WTC11 (cell line): Measurements from ENCODE around the gene TAF3.

Experiments used
- FOXJ3 ChIP-seq: sonication (generic); formaldehyde crosslinking; IDR thresholded peaks from 2 replicates; pipeline ENCODE4 v1.9.0; 2021; ENCODE audit warnings: missing genetic modification reagents, mild to moderate bottlenecking, borderline replicate concordance
- GRHL2 ChIP-seq: fragments of 250-450 bp; sonication (Bioruptor Pico); IDR thresholded peaks from 2 replicates; pipeline ENCODE4 v1.8.0; 2022; ENCODE audit warnings: mild to moderate bottlenecking, moderate library complexity; ENCODE audit not compliant: insufficient replicate concordance, severe bottlenecking
- HMGA2 ChIP-seq: fragments of 250-450 bp; sonication (Bioruptor Pico); IDR thresholded peaks from 2 replicates; pipeline ENCODE4 v1.4.0; 2021; ENCODE audit warnings: mild to moderate bottlenecking, moderate library complexity
- MXD4 ChIP-seq: fragments of 250-450 bp; sonication (Bioruptor Pico); IDR thresholded peaks from 2 replicates; pipeline ENCODE4 v1.8.0; 2021; ENCODE audit warnings: mild to moderate bottlenecking, moderate library complexity, borderline replicate concordance
- NR2C2 ChIP-seq: sonication (generic); formaldehyde crosslinking; IDR thresholded peaks from 2 replicates; pipeline ENCODE4 v1.8.0; 2022; ENCODE audit warnings: mild to moderate bottlenecking, missing genetic modification reagents
- ZNF138 ChIP-seq: sonication (generic); formaldehyde crosslinking; conservative IDR thresholded peaks from 2 replicates; pipeline ENCODE4 v1.8.1; 2022; ENCODE audit warnings: mild to moderate bottlenecking, moderate library complexity, missing genetic modification reagents
- ZNF263 ChIP-seq: sonication (generic); formaldehyde crosslinking; IDR thresholded peaks from 2 replicates; pipeline ENCODE4 v1.8.1; 2022; ENCODE audit warnings: low read depth, mild to moderate bottlenecking, moderate library complexity, missing genetic modification reagents
- TF ChIP-seq, protein P1 (sequence below): fragments of 200-600 bp; IDR thresholded peaks from 2 replicates; pipeline ENCODE4 v1.8.0; 2022; ENCODE audit warnings: antibody characterized with exemption
- TF ChIP-seq, protein P2 (sequence below): fragments of 250-450 bp; sonication (Bioruptor Pico); IDR thresholded peaks from 2 replicates; pipeline ENCODE4 v2.1.2; 2022; ENCODE audit warnings: mild to moderate bottlenecking, moderate library complexity
- TF ChIP-seq, protein P3 (sequence below): sonication (generic); formaldehyde crosslinking; IDR thresholded peaks from 2 replicates; pipeline ENCODE4 v1.8.1; 2022; ENCODE audit warnings: low read depth, missing genetic modification reagents, borderline replicate concordance
- TF ChIP-seq, protein P4 (sequence below): sonication (generic); formaldehyde crosslinking; IDR thresholded peaks from 2 replicates; pipeline ENCODE4 v1.8.1; 2023; ENCODE audit warnings: mild to moderate bottlenecking, missing genetic modification reagents

DNA sequence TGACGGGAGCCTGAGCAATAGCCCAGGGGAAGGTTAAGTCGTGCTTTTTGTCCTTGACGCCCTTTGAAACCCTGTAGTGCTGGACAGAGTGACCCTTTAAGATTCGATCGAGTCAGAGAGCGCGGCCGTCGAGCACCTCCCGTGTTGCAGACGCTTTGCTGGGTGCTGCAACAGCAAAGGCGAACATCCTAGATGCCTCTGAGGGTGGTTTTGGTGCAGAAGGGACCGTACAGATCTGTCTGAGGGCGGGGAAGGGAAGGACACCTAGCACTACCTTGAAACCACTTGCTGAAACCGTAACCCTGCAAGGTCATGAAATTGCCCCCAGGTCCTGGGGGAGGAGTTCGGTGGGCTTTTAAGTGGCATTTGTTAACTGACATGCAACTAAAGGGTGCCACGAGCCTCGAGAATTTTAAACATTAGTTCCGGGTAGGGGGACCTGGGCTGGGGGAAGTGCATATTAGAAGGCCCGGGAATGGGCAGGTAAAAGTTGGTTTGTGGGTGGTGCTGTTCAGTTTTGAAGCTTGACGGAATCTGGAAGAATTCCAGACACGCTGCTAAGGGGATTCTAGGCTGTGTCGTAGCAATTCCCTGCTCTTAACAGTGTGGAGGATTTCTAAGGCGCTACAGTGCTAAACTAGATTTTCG lies 29.5 kb upstream of the TAF3 start:
- TF ChIP-seq, protein P1, sequence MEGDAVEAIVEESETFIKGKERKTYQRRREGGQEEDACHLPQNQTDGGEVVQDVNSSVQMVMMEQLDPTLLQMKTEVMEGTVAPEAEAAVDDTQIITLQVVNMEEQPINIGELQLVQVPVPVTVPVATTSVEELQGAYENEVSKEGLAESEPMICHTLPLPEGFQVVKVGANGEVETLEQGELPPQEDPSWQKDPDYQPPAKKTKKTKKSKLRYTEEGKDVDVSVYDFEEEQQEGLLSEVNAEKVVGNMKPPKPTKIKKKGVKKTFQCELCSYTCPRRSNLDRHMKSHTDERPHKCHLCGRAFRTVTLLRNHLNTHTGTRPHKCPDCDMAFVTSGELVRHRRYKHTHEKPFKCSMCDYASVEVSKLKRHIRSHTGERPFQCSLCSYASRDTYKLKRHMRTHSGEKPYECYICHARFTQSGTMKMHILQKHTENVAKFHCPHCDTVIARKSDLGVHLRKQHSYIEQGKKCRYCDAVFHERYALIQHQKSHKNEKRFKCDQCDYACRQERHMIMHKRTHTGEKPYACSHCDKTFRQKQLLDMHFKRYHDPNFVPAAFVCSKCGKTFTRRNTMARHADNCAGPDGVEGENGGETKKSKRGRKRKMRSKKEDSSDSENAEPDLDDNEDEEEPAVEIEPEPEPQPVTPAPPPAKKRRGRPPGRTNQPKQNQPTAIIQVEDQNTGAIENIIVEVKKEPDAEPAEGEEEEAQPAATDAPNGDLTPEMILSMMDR: no peak
- TF ChIP-seq GRHL2 (no peak), FOXJ3 (CRISPR knock-in tag) (no peak), ZNF263 (no peak), HMGA2 (CRISPR knock-in tag) (no peak), NR2C2 (CRISPR knock-in tag) (no peak), MXD4 (CRISPR knock-in tag) (no peak), ZNF138 (CRISPR knock-in tag) (no peak)
- TF ChIP-seq, protein P2, sequence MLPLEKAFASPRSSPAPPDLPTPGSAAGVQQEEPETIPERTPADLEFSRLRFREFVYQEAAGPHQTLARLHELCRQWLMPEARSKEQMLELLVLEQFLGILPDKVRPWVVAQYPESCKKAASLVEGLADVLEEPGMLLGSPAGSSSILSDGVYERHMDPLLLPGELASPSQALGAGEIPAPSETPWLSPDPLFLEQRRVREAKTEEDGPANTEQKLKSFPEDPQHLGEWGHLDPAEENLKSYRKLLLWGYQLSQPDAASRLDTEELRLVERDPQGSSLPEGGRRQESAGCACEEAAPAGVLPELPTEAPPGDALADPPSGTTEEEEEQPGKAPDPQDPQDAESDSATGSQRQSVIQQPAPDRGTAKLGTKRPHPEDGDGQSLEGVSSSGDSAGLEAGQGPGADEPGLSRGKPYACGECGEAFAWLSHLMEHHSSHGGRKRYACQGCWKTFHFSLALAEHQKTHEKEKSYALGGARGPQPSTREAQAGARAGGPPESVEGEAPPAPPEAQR (CRISPR knock-in tag): no peak
- TF ChIP-seq, protein P3, sequence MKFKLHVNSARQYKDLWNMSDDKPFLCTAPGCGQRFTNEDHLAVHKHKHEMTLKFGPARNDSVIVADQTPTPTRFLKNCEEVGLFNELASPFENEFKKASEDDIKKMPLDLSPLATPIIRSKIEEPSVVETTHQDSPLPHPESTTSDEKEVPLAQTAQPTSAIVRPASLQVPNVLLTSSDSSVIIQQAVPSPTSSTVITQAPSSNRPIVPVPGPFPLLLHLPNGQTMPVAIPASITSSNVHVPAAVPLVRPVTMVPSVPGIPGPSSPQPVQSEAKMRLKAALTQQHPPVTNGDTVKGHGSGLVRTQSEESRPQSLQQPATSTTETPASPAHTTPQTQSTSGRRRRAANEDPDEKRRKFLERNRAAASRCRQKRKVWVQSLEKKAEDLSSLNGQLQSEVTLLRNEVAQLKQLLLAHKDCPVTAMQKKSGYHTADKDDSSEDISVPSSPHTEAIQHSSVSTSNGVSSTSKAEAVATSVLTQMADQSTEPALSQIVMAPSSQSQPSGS (CRISPR knock-in tag): no peak
- TF ChIP-seq, protein P4, sequence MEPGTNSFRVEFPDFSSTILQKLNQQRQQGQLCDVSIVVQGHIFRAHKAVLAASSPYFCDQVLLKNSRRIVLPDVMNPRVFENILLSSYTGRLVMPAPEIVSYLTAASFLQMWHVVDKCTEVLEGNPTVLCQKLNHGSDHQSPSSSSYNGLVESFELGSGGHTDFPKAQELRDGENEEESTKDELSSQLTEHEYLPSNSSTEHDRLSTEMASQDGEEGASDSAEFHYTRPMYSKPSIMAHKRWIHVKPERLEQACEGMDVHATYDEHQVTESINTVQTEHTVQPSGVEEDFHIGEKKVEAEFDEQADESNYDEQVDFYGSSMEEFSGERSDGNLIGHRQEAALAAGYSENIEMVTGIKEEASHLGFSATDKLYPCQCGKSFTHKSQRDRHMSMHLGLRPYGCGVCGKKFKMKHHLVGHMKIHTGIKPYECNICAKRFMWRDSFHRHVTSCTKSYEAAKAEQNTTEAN (CRISPR knock-in tag): no peak
